Suprapubic skin (tissue), 4 donors: Measurements from ENCODE around the gene FKRP. TPM values are rescaled to one million over a fixed set of nuclear protein-coding genes. Genes with fewer than 3 reads are reported as not detected.

ENCODE experiments used
- DNase-seq, 2 donors: peaks; one replicate each; pipeline ENCODE4 v3.0.0-alpha.2; 2019; ENCODE audit warnings: low spot score in 2 of 2
- H3K27ac ChIP-seq: fragments of 200-600 bp; sonication (generic); one replicate; pipeline ENCODE4 v1.5.1; 2019
- H3K27me3 ChIP-seq: fragments of 200-600 bp; sonication (generic); one replicate; pipeline ENCODE4 v1.5.1; 2019
- H3K36me3 ChIP-seq: fragments of 200-600 bp; sonication (generic); one replicate; pipeline ENCODE4 v1.5.1; 2019
- H3K4me1 ChIP-seq: fragments of 200-600 bp; sonication (generic); one replicate; pipeline ENCODE4 v1.5.1; 2019
- H3K4me3 ChIP-seq: fragments of 200-600 bp; sonication (generic); one replicate; pipeline ENCODE4 v1.5.1; 2019; ENCODE audit warnings: mild to moderate bottlenecking
- H3K9me3 ChIP-seq: fragments of 200-600 bp; sonication (generic); one replicate; pipeline ENCODE4 v1.5.1; 2019
- CTCF ChIP-seq, 2 donors: fragments of 200-600 bp in 1 of 2; fragments of 450-650 bp in 1 of 2; sonication (generic) in 1 of 2; IDR thresholded peaks; one replicate each; pipeline ENCODE4 v1.5.1; 2016 to 2019; ENCODE audit warnings: antibody characterized with exemption in 2 of 2, mild to moderate bottlenecking in 1 of 2, moderate library complexity in 1 of 2
- EP300 ChIP-seq: sonication (generic); formaldehyde crosslinking; IDR thresholded peaks from one replicate; pipeline ENCODE4 v1.6.1; 2017; ENCODE audit warnings: antibody characterized with exemption
- POLR2A ChIP-seq, 2 donors: fragments of 450-650 bp; IDR thresholded peaks; one replicate each; pipeline ENCODE4 v1.6.1; 2017; ENCODE audit warnings: antibody characterized with exemption in 2 of 2, mild to moderate bottlenecking in 2 of 2, moderate library complexity in 2 of 2
- POLR2AphosphoS5 ChIP-seq, 3 donors: sonication (generic); formaldehyde crosslinking; IDR thresholded peaks; one replicate each; pipeline ENCODE4 v1.6.1; 2017; ENCODE audit warnings: antibody characterized with exemption in 3 of 3
- WGBS: methylation state at CpG from one replicate; pipeline ENCODE4 v1.1.5; 2018; 5-methylcytosine and 5-hydroxymethylcytosine counted together
- total RNA-seq, 4 donors: library from RNA; depleted of rRNA; stranded (reverse); fragments of >200 nt; gene quantifications; one replicate each; pipeline ENCODE4 v1.1.0, GENCODE V29; 2016

FKRP gene
- total RNA-seq, 4 donors from 2014 or later = 7.1 to 15.2 (median 7.8) TPM

GRCh38 chr19:46722004-46722380 is 23.9 kb upstream of the FKRP start:
- TF ChIP-seq CTCF (IDR thresholded peaks at IDR 0.05) = no peak
- TF ChIP-seq POLR2A (IDR thresholded peaks at IDR 0.05) = no peak
- no peak for TF ChIP-seq POLR2AphosphoS5 (IDR thresholded peaks at IDR 0.05)
- no peak for TF ChIP-seq EP300
- Histone ChIP-seq H3K4me1 (peaks cover 13% of the 10 kb centered on the region), H3K27me3 (no peaks in the 10 kb centered on the region), H3K27ac (no peak overlapping the region), H3K9me3 (no peaks in the 10 kb centered on the region), H3K36me3 (peaks cover 74% of the 10 kb centered on the region), H3K4me3 (no peak overlapping the region)
- WGBS = 80% methylated on average over 10 of the region's 17 CpGs
- no peak for DNase-seq

GRCh38 chr19:46722421-46723022 is 23.3 kb upstream of the FKRP start:
- Histone ChIP-seq H3K27me3 (no peaks in the 10 kb centered on the region), H3K36me3 (peaks cover 80% of the 10 kb centered on the region), H3K4me1 (peaks cover 10% of the 10 kb centered on the region), H3K9me3 (no peaks in the 10 kb centered on the region), H3K4me3 (no peak overlapping the region), H3K27ac (no peak overlapping the region)
- TF ChIP-seq CTCF (IDR thresholded peaks at IDR 0.05) = no peak
- TF ChIP-seq POLR2A (IDR thresholded peaks at IDR 0.05) = no peak
- no peak for TF ChIP-seq EP300
- no peak for TF ChIP-seq POLR2AphosphoS5 (IDR thresholded peaks at IDR 0.05)
- DNase-seq = no peak
- WGBS = 82% methylated on average over 18 of the region's 25 CpGs

GRCh38 chr19:46723023-46723461 is 22.8 kb upstream of the FKRP start:
- WGBS = 93% methylated on average over 6 of the region's 16 CpGs
- no peak overlapping the region for H3K27ac ChIP-seq

GRCh38 chr19:46723471-46723870 is 22.4 kb upstream of the FKRP start:
- DNase-seq = no peak
- WGBS = 100% methylated on average over 1 of the region's 6 CpGs
- Histone ChIP-seq H3K27ac (no peak overlapping the region), H3K4me3 (no peak overlapping the region), H3K4me1 (peaks cover under 1% of the 10 kb centered on the region), H3K27me3 (no peaks in the 10 kb centered on the region), H3K36me3 (peaks cover 89% of the 10 kb centered on the region), H3K9me3 (no peaks in the 10 kb centered on the region)
- TF ChIP-seq POLR2A (IDR thresholded peaks at IDR 0.05) = no peak
- TF ChIP-seq POLR2AphosphoS5 (IDR thresholded peaks at IDR 0.05) = no peak
- no peak for TF ChIP-seq CTCF (IDR thresholded peaks at IDR 0.05)
- no peak for TF ChIP-seq EP300

More at GRCh38 chr19:46723023-46723461, 22.8 kb upstream of the FKRP start:
- Histone ChIP-seq H3K27me3 (no peaks in the 10 kb centered on the region), H3K9me3 (no peaks in the 10 kb centered on the region), H3K36me3 (peaks cover 85% of the 10 kb centered on the region), H3K4me1 (peaks cover 5% of the 10 kb centered on the region), H3K4me3 (no peak overlapping the region)
- DNase-seq = no peak
- TF ChIP-seq EP300 = no peak
- no peak for TF ChIP-seq CTCF (IDR thresholded peaks at IDR 0.05)
- TF ChIP-seq POLR2A (IDR thresholded peaks at IDR 0.05) = no peak
- no peak for TF ChIP-seq POLR2AphosphoS5 (IDR thresholded peaks at IDR 0.05)

- Histone ChIP-seq H3K27me3 (no peaks in the 10 kb centered on the region), H3K4me1 (peaks cover 6% of the 10 kb centered on the region), H3K27ac (no peak overlapping the region), H3K4me3 (no peak overlapping the region), H3K36me3 (peaks cover 98% of the 10 kb centered on the region), H3K9me3 (no peaks in the 10 kb centered on the region)
- no peak for DNase-seq
- TF ChIP-seq POLR2A (IDR thresholded peaks at IDR 0.05) = no peak
- no peak for TF ChIP-seq EP300
- TF ChIP-seq POLR2AphosphoS5 (IDR thresholded peaks at IDR 0.05) = no peak
- TF ChIP-seq CTCF (IDR thresholded peaks at IDR 0.05) = no peak
- 89% methylated on average over 20 of the region's 20 CpGs for WGBS
These were observed 21.4 kb upstream of the FKRP start for GRCh38 chr19:46724468-46724867.
